ENCODE measurements around the gene DNAH14. TPM values are rescaled to one million over a fixed set of nuclear protein-coding genes. Genes with fewer than 3 reads are reported as not detected.

Gene DNAH14
- total and polyA plus RNA-seq, 10 of the 15 experiments (the other 5 are each of a cell fraction or from before 2014, with no cell fraction given) = 2.0 to 7.9 (median 4.8) TPM

DNA sequence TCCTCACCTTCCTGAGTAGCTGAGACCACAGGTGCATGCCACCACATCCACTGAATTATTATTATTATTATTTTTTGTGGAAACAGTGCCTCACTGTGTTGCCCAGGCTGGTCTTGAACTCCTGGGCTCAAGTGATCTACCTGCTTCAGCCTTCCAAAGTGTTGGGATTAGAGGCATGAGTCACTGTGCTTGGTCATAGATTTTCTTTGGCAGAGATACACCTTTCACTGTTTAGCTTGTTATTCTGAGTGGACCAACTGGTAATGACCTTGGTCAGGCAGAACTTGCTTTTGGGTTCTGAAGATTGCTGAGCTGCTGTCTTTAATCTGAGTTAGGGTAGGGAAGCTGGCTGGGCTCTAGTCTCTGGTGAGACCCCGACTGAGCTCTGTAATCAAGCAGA is 66.8 kb downstream of the DNAH14 start:
- SMC1A ChIA-PET (ENCODE audit: uncharacterized antibody, unreplicated experiment) = no interaction called here
- BruUV-seq (replicated peaks) = no TSS peak
- DNase-seq (ENCODE audit: low read depth, low spot score) (no peak), ATAC-seq (no peak), FAIRE-seq (no peak)
- Histone ChIP-seq H4K20me1 (ENCODE audit: control insufficient read depth, insufficient read depth) (no peaks in the 10 kb centered on the region), H3K9me3 (replicated peaks; ENCODE audit: control insufficient read depth, insufficient read depth, low read length) (no peaks in the 10 kb centered on the region), H3K36me3 (ENCODE audit: control insufficient read depth in 2 of 2, insufficient read depth in 2 of 2, low read length in 1 of 2) (no peaks in the 10 kb centered on the region), H3K79me2 (ENCODE audit: control insufficient read depth, insufficient read depth, low read length) (no peaks in the 10 kb centered on the region), H2AFZ (ENCODE audit: control insufficient read depth, low read depth, low read length) (no peak overlapping the region), H3K4me1 (ENCODE audit: control insufficient read depth, insufficient read depth, low read length) (no peaks in the 10 kb centered on the region), H3K4me2 (ENCODE audit: control insufficient read depth, insufficient read depth) (no peak overlapping the region), H3K4me3 (no peak overlapping the region), H3K27ac (ENCODE audit: control insufficient read depth, insufficient read depth) (no peak overlapping the region), H3K27me3 (replicated peaks in 1 of 2; ENCODE audit: control insufficient read depth in 2 of 2, insufficient read depth in 2 of 2, low read length in 1 of 2) (no peaks in the 10 kb centered on the region), H3K9ac (ENCODE audit: control insufficient read depth, insufficient read depth, low read length) (no peak overlapping the region)
- RAD21 ChIA-PET (ENCODE audit: unreplicated experiment) = no interaction called here
- intact Hi-C loops (cut with micrococcal nuclease; ENCODE audit: unreplicated experiment) = no loop called here
- WGBS (ENCODE audit: insufficient coverage, insufficient replicate concordance, low lambda C conversion rate, missing lambda C conversion rate) = 6% methylated on average over 1 of the region's 1 CpG
- no peak for TF ChIP-seq NBN (IDR thresholded peaks at IDR 0.05)
- TF ChIP-seq ZSCAN29 (IDR thresholded peaks at IDR 0.05) = no peak
- no peak for TF ChIP-seq HCFC1 (IDR thresholded peaks at IDR 0.05; ENCODE audit: low read length)
- TF ChIP-seq ZNF207 (IDR thresholded peaks at IDR 0.05; ENCODE audit: borderline replicate concordance) = no peak
- TF ChIP-seq IRF4 (IDR thresholded peaks at IDR 0.05; ENCODE audit: low read depth, low read length) = no peak
- TF ChIP-seq, protein P1, sequence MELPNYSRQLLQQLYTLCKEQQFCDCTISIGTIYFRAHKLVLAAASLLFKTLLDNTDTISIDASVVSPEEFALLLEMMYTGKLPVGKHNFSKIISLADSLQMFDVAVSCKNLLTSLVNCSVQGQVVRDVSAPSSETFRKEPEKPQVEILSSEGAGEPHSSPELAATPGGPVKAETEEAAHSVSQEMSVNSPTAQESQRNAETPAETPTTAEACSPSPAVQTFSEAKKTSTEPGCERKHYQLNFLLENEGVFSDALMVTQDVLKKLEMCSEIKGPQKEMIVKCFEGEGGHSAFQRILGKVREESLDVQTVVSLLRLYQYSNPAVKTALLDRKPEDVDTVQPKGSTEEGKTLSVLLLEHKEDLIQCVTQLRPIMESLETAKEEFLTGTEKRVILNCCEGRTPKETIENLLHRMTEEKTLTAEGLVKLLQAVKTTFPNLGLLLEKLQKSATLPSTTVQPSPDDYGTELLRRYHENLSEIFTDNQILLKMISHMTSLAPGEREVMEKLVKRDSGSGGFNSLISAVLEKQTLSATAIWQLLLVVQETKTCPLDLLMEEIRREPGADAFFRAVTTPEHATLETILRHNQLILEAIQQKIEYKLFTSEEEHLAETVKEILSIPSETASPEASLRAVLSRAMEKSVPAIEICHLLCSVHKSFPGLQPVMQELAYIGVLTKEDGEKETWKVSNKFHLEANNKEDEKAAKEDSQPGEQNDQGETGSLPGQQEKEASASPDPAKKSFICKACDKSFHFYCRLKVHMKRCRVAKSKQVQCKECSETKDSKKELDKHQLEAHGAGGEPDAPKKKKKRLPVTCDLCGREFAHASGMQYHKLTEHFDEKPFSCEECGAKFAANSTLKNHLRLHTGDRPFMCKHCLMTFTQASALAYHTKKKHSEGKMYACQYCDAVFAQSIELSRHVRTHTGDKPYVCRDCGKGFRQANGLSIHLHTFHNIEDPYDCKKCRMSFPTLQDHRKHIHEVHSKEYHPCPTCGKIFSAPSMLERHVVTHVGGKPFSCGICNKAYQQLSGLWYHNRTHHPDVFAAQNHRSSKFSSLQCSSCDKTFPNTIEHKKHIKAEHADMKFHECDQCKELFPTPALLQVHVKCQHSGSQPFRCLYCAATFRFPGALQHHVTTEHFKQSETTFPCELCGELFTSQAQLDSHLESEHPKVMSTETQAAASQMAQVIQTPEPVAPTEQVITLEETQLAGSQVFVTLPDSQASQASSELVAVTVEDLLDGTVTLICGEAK (IDR thresholded peaks at IDR 0.05; ENCODE audit: borderline replicate concordance) = no peak
- CTCF ChIA-PET = no interaction called here
- in situ Hi-C loops (cut with MboI) = no loop called here
- POLR2A ChIA-PET = no interaction called here

All from GM12878 (cell line).